T-cell (primary cell): ENCODE measurements around the gene JAML. TPM values are rescaled to one million over a fixed set of nuclear protein-coding genes. Genes with fewer than 3 reads are reported as not detected.
A peak's percentile ranks its signal among the peaks of the same experiment; 100 is the strongest.

ENCODE experiments used
- ATAC-seq, 4 experiments: fragments of 200-7000 bp in 3 of 4; fragments of 150-1000 bp in 1 of 4; cut with Tn5 transposase; replicated peaks in 1 of 4; 1 replicate in 3 of 4; 2 replicates in 1 of 4; pipeline ENCODE4 v1.10.0; 2021; ENCODE audit warnings: moderate library complexity in 3 of 4, mild to moderate bottlenecking in 2 of 4, moderate number of reproducible peaks in 1 of 4
- CTCF ChIA-PET, 2 donors: fragments of 300-600 bp; sonication (Branson Sonifier 250); formaldehyde crosslinking; loops; one replicate each; lab custom pipeline; 2022; ENCODE audit warnings: antibody characterized with exemption in 2 of 2; lab: Charles Lee
- POLR2A ChIA-PET, 2 donors: fragments of 300-600 bp; sonication (Branson Sonifier 250); formaldehyde crosslinking; loops; one replicate each; lab custom pipeline; 2022; ENCODE audit warnings: antibody characterized with exemption in 2 of 2; lab: Charles Lee
- DNase-seq, 35 experiments: peaks; one replicate each; pipeline versions ENCODE4 v3.0.0 to v3.0.0-alpha.2; 2013 to 2023
- H3K27ac ChIP-seq: one replicate; pipeline ENCODE4 v1.5.1; 2013; ENCODE audit warnings: low read length
- H3K27me3 ChIP-seq, 2 experiments: replicated peaks in 1 of 2; 1 replicate in 1 of 2; 2 replicates in 1 of 2; pipeline versions ENCODE4 v1.6.1 to v1.7.0; 2013; ENCODE audit warnings: low read length in 1 of 2, mixed read lengths in 1 of 2; ENCODE audit not compliant: control insufficient read depth in 2 of 2, insufficient read depth in 2 of 2; ENCODE audit errors: extremely low read depth in 1 of 2
- H3K36me3 ChIP-seq, 2 donors: 1 replicate in 1 of 2; 2 replicates in 1 of 2; pipeline versions ENCODE4 v1.6.1 to v1.7.0; 2013; ENCODE audit warnings: low read length in 1 of 2; ENCODE audit not compliant: control insufficient read depth in 2 of 2, insufficient read depth in 1 of 2; ENCODE audit errors: extremely low read depth in 1 of 2
- H3K4me1 ChIP-seq, 2 experiments: 1 replicate in 1 of 2; 2 replicates in 1 of 2; pipeline versions ENCODE4 v1.6.1 to v1.7.0; 2013; ENCODE audit warnings: low read length in 2 of 2, mixed read lengths in 1 of 2; ENCODE audit not compliant: insufficient read depth in 2 of 2, control insufficient read depth in 1 of 2; ENCODE audit errors: extremely low read depth in 1 of 2
- H3K4me3 ChIP-seq, 2 donors: 1 replicate in 1 of 2; 2 replicates in 1 of 2; pipeline versions ENCODE4 v1.5.1 to v1.7.0; 2013; ENCODE audit warnings: mild to moderate bottlenecking in 2 of 2, low read length in 1 of 2, moderate library complexity in 1 of 2; ENCODE audit not compliant: control insufficient read depth in 1 of 2; ENCODE audit errors: extremely low read depth in 1 of 2
- H3K9me3 ChIP-seq: 2 replicates; pipeline ENCODE4 v1.7.0; 2013
- H3K27ac Mint-ChIP-seq, 2 donors: one replicate each; pipeline ENCODE4 v1.8.0; 2020 to 2021; ENCODE audit warnings: mild to moderate bottlenecking in 2 of 2, mixed read lengths in 2 of 2
- H3K27me3 Mint-ChIP-seq, 2 donors: one replicate each; pipeline ENCODE4 v1.8.0; 2021 to 2022; ENCODE audit warnings: mixed read lengths in 2 of 2
- H3K36me3 Mint-ChIP-seq: one replicate; pipeline ENCODE4 v1.8.0; 2021; ENCODE audit warnings: mixed read lengths
- H3K4me1 Mint-ChIP-seq, 3 donors: one replicate each; pipeline ENCODE4 v1.8.0; 2020 to 2022; ENCODE audit warnings: mixed read lengths in 3 of 3, mild to moderate bottlenecking in 1 of 3
- H3K4me3 Mint-ChIP-seq, 3 donors: one replicate each; pipeline ENCODE4 v1.8.0; 2020 to 2022; ENCODE audit warnings: mild to moderate bottlenecking in 3 of 3, mixed read lengths in 3 of 3, moderate library complexity in 3 of 3
- H3K9me3 Mint-ChIP-seq, 3 donors: one replicate each; pipeline ENCODE4 v1.8.0; 2020 to 2022; ENCODE audit warnings: mixed read lengths in 3 of 3
- WGBS: methylation state at CpG from one replicate; pipeline ENCODE4 v1.1.5; 2013; ENCODE audit warnings: missing lambda C conversion rate; ENCODE audit not compliant: insufficient coverage; 5-methylcytosine and 5-hydroxymethylcytosine counted together
- total RNA-seq, 35 experiments: library from RNA in 6 of 35; stranded (reverse) in 6 of 35; fragments of 120-200 nt in 1 of 35; gene quantifications; one replicate each; pipeline versions ENCODE4 v1.2.1 to v1.2.4 and lab custom pipeline; 2013 to 2026

Gene JAML
- total RNA-seq, 5 donors from 2014 or later (not counting 1 experiment from before 2014, with no cell fraction given): 60.8 to 165 (median 95.8) TPM

DNA sequence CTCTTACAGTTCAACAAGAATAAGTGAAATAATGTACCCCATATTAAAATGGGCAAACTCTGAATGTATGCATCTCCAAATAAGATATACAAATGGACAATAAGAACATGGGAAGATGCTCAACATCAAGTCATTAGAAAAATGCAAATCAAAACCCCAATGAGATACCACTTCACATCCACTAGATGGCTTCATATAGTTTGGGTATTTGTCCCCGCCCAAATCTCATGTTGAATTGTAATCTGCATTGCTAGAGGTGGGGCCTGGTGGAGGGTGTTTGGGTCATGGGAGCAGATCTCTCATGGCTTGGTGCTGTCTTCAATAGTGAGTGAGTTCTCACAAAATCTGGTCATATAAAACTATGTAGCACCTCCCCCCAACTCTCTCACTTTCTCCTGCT lies 33.6 kb upstream of the JAML start:
- peaks cover 4 to 5% of the 10 kb centered on the region in 2 experiments for H3K4me1 ChIP-seq
- no peaks in the 10 kb centered on the region for H3K9me3 ChIP-seq
- no peak overlapping the region for H3K4me3 ChIP-seq
- ATAC-seq (peak in 2 of 4 experiments; percentile 29 to 30), DNase-seq (no peak)
- H3K36me3 Mint-ChIP-seq: peaks cover 12% of the 10 kb centered on the region
- H3K36me3 ChIP-seq: no peaks in the 10 kb centered on the region
- peaks cover 13 to 27% (median 17%) of the 10 kb centered on the region in 3 donors for H3K4me1 Mint-ChIP-seq
- ChIA-PET POLR2A (no interaction called here), CTCF (interaction anchor here in 1 of 2 donors (1.3 to 2.7 kb wide), 2 partner anchors 60 to 107 kb away, joined by 3 to 15 read pairs; no protein-coding TSS in a partner anchor)
- H3K27ac Mint-ChIP-seq: no peak overlapping the region
- no peak overlapping the region for H3K27ac ChIP-seq
- H3K27me3 ChIP-seq: no peaks in the 10 kb centered on the region
- WGBS: no CpG with 5 or more reads among the region's 1 CpG
- no peak overlapping the region for H3K4me3 Mint-ChIP-seq
- peaks cover 0 to 3% of the 10 kb centered on the region in 2 donors for H3K27me3 Mint-ChIP-seq
- no peaks in the 10 kb centered on the region for H3K9me3 Mint-ChIP-seq

DNA sequence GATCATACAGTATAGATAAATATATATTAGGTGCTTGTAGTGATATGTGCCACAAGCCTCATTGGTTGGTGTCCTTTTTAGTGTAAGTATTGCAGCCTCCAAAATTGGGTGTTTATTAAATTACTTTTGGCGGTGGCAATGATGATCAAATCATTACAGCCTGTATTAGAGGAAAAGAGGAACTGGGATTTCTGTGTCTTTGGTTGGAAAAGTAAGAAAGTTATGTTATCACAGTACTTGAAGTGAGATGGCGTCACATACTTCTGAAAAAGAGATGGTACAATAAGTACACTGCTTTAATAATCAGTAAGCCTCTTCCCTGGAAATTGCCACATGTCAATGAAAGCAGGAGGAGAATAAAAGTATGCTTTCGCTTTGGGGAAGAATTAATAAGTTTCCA lies 27.9 kb upstream of the JAML start:
- Histone ChIP-seq H3K36me3 (no peaks in the 10 kb centered on the region), H3K27me3 (no peaks in the 10 kb centered on the region), H3K27ac (peak overlapping the region; percentile 98), H3K9me3 (no peaks in the 10 kb centered on the region), H3K4me1 (peaks cover 6 to 10% of the 10 kb centered on the region in 2 experiments), H3K4me3 (peak overlapping the region in 1 of 2 donors; percentile 81)
- CTCF ChIA-PET: interaction anchor here in 1 of 2 donors (0.7 to 2.6 kb wide), 6 partner anchors 28 to 101 kb away, joined by 3 to 18 read pairs (median 4); partner anchors contain the start of gene JAML
- Mint-ChIP-seq H3K36me3 (peaks cover 10% of the 10 kb centered on the region), H3K4me1 (peaks cover 26 to 41% (median 38%) of the 10 kb centered on the region in 3 donors), H3K27ac (peak overlapping the region; percentile 99 to 100), H3K27me3 (peaks cover 0 to 2% of the 10 kb centered on the region in 2 donors), H3K4me3 (peak overlapping the region; percentile 98 to 99 (median 99)), H3K9me3 (no peaks in the 10 kb centered on the region)
- ATAC-seq (no peak), DNase-seq (no peak)
- WGBS: 33% methylated on average over 1 of the region's 3 CpGs
- POLR2A ChIA-PET: interaction anchor here (0.5 to 1.5 kb wide), 11 partner anchors 10 to 849 kb away, joined by 3 to 11 read pairs (median 5); partner anchors contain the start of genes CD3E (in 1 of the 2), DPAGT1 (in 1 of the 2), JAML (in 1 of the 2) and UBE4A (in 1 of the 2)

DNA sequence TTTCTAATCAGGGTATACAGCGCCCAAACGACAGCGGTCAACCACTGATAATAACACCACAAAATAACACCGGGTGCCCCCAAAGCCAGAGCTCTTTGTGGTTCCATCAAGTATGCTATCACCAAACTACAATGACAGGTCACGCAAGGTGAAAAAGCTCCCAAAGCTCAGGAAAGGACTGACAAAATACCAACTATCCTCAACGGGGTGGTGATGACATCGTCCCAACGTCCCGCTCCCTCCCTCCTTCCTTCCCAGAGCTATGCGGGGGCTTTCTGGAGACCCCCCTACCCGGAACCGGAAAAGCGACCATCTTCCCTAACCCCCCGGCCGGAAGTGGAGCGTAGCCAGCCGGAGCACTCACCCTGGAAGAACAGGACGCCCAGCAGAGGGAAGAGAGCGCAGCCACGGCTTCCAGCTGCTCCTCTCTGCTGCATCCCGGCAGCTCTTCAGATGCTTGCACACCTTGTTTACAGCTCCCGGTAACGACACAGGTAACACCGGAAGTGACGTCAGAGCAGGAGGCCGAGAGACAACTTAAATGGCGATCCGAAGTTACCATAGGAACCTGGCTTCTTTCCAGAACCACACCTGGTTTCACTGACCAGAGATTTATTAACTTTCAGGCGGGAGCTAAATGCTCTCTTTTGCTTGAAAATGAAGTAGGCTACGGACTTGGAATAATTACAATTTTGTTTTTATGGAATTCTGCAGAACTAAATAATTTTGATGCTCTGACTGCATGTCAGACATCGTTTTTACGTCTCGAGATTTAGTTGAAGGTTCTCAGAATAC lies 27.2 kb upstream of the JAML start, which contains the start of gene MPZL3:
TSS of gene MPZL3 (minus strand) at position 508 of the 795 bp plus-strand sequence. CDS start at position 437, 71 bp downstream.
- Mint-ChIP-seq H3K4me1 (peaks cover 32 to 47% (median 44%) of the 10 kb centered on the region in 3 donors), H3K9me3 (no peaks in the 10 kb centered on the region), H3K27ac (peak within 1 kb of the TSS; percentile 99 to 100), H3K27me3 (peaks cover 0 to 2% of the 10 kb centered on the region in 2 donors), H3K36me3 (peaks cover 12% of the 10 kb centered on the region), H3K4me3 (peak within 1 kb of the TSS; percentile 98 to 99 (median 99))
- Histone ChIP-seq H3K9me3 (no peaks in the 10 kb centered on the region), H3K36me3 (no peaks in the 10 kb centered on the region), H3K4me1 (peaks cover 6 to 14% of the 10 kb centered on the region in 2 experiments), H3K4me3 (peak within 1 kb of the TSS; percentile 81 to 93), H3K27ac (peak within 1 kb of the TSS; percentile 98), H3K27me3 (no peaks in the 10 kb centered on the region)
- POLR2A ChIA-PET: interaction anchor here (0.5 to 1.5 kb wide), 21 partner anchors 10 to 850 kb away, joined by 3 to 11 read pairs (median 4); partner anchors contain the start of genes JAML (in 2 of the 2), CD3D (in 1 of the 2), CD3E (in 1 of the 2) and DPAGT1 (in 1 of the 2)
- ATAC-seq (peak; percentile 72 to 89 (median 78)), DNase-seq (peak; percentile 70 to 96 (median 83))
- 0% methylated on average over 21 of the region's 33 CpGs for WGBS
- CTCF ChIA-PET: interaction anchor here (0.6 to 2.6 kb wide), 14 partner anchors 10 to 154 kb away, joined by 3 to 18 read pairs (median 3); partner anchors contain the start of gene JAML (in 1 of the 2)

DNA sequence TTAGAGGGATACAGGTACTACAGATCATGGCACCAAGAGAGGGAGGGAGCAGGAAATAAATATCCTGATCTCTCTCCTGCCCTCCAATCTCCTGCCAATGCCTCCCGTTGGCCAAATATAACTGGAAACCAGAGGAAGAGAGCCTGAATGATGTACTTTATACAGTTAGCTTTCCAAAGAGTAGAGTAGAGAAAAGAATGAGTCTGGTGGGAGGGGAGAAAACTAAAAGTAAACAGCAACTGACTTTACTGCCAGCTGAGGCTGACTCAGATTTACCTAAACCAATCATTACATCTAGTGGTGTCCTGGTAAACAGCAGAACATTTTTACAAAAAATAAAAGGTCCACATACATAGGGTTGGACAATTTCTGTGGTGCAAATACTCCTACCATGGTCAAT lies 22.2 kb upstream of the JAML start:
- Mint-ChIP-seq H3K9me3 (no peaks in the 10 kb centered on the region), H3K27ac (peak overlapping the region; percentile 83 to 90), H3K4me1 (peaks cover 61 to 81% (median 80%) of the 10 kb centered on the region in 3 donors), H3K36me3 (peaks cover 19% of the 10 kb centered on the region), H3K27me3 (peaks cover 0 to under 1% of the 10 kb centered on the region in 2 donors), H3K4me3 (no peak overlapping the region)
- Histone ChIP-seq H3K27me3 (no peaks in the 10 kb centered on the region), H3K36me3 (no peaks in the 10 kb centered on the region), H3K4me3 (no peak overlapping the region), H3K9me3 (no peaks in the 10 kb centered on the region), H3K4me1 (peaks cover 2 to 30% of the 10 kb centered on the region in 2 experiments), H3K27ac (peak overlapping the region; percentile 60)
- peak in 1 of 35 experiments; percentile 32 for DNase-seq
- peak in 3 of 4 experiments; percentile 42 to 49 (median 44) for ATAC-seq
- POLR2A ChIA-PET: interaction anchor here in 1 of 2 donors (1.7 kb wide), 1 partner anchor 45 kb away, joined by 6 read pairs; no protein-coding TSS in a partner anchor
- no CpG with 5 or more reads among the region's 1 CpG for WGBS
- CTCF ChIA-PET: interaction anchor here in 1 of 2 donors (0.8 to 1.7 kb wide), 2 partner anchors 23 to 45 kb away, joined by 3 to 7 read pairs; partner anchors contain the start of gene JAML

DNA sequence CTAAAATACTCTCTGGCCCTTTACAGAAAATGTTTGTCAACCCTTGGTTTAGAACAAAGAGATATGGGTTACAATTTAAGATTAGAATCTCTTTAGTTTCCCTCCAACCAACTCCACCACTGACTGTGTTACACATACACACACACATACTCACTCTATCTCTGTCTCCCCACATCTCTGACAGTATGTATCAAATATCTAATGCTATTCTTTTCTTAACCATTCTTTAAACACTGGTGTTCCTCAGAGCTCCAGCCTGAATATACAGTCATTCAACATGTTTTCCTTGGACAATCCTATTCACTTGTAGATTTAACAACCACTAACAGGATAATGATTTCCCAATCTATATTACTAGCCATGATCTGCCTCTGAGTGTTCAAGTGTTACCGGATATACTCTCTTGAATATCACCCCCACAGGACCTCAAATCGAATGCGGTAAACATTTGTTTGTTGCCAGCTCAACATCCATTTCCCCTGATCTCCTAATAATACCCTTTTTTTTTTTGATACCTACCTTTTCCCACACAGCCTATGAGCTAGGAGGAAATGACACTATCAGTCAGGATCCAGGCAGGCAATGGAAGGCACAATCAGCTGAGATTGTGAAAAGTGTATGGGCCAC lies 21.2 kb upstream of the JAML start:
- no peaks in the 10 kb centered on the region for H3K36me3 ChIP-seq
- no peaks in the 10 kb centered on the region for H3K27me3 ChIP-seq
- POLR2A ChIA-PET: interaction anchor here (0.6 to 1.7 kb wide), 5 partner anchors 21 to 96 kb away, joined by 3 to 6 read pairs (median 5); partner anchors contain the start of gene JAML (in 1 of the 2)
- H3K9me3 Mint-ChIP-seq: no peaks in the 10 kb centered on the region
- H3K4me3 ChIP-seq: no peak overlapping the region
- peaks cover 8 to 39% of the 10 kb centered on the region in 2 experiments for H3K4me1 ChIP-seq
- 88% methylated on average over 3 of the region's 3 CpGs for WGBS
- H3K36me3 Mint-ChIP-seq: peaks cover 19% of the 10 kb centered on the region
- H3K27ac ChIP-seq: peak overlapping the region; percentile 60
- CTCF ChIA-PET: interaction anchor here in 1 of 2 donors (0.8 to 2.2 kb wide), 4 partner anchors 22 to 101 kb away, joined by 3 to 14 read pairs (median 5); partner anchors contain the start of gene JAML
- H3K27ac Mint-ChIP-seq: peak overlapping the region; percentile 77 to 92
- no peak for DNase-seq
- no peaks in the 10 kb centered on the region for H3K9me3 ChIP-seq
- no peaks in the 10 kb centered on the region for H3K27me3 Mint-ChIP-seq
- ATAC-seq: no peak
- no peak overlapping the region for H3K4me3 Mint-ChIP-seq
- H3K4me1 Mint-ChIP-seq: peaks cover 64 to 90% (median 85%) of the 10 kb centered on the region in 3 donors
